Stomach (tissue), 4 donors: ENCODE results near the gene DTX3L.

Experiments used
- EP300 ChIP-seq: sonication (generic); formaldehyde crosslinking; IDR thresholded peaks from one replicate; pipeline ENCODE4 v1.6.1; 2017; ENCODE audit warnings: antibody characterized with exemption
- POLR2A ChIP-seq, 4 donors: fragments of 450-650 bp; IDR thresholded peaks; one replicate each; pipeline ENCODE4 v1.6.1; 2016; ENCODE audit warnings: antibody characterized with exemption in 4 of 4, control low read depth in 2 of 4, mild to moderate bottlenecking in 1 of 4, moderate library complexity in 1 of 4
- POLR2AphosphoS5 ChIP-seq, 3 donors: sonication (generic); formaldehyde crosslinking; IDR thresholded peaks; one replicate each; pipeline ENCODE4 v1.6.1; 2016; ENCODE audit warnings: antibody characterized with exemption in 3 of 3

DNA sequence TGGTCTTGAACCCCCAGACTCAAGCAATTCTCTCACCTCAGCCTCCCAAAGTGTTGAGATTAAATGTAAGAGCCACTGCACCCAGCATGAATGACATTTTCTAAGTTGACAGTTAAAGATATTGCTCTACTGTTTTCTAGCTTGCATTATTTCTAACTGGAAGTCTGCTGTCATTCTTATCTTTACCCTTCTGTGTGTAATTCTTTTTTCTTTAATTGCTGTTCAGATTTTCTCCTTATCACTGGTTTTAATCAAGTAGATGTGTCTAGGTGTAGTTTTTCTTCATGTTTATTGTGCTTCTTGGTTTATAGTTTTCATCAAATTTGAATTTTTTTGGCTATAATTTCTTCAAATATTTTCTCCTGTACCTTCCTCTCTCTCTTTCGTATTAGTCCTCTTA, 18.3 kb downstream of the DTX3L start:
- TF ChIP-seq POLR2AphosphoS5 (IDR thresholded peaks at IDR 0.05) = no peak
- TF ChIP-seq POLR2A (IDR thresholded peaks at IDR 0.05) = no peak
- no peak for TF ChIP-seq EP300
